GM23338 (cell line): Measurements from ENCODE around the gene DDAH2. TPM values are rescaled to one million over a fixed set of nuclear protein-coding genes. Genes with fewer than 3 reads are reported as not detected.

ENCODE experiments used
- ATAC-seq: fragments of 200-7000 bp; cut with Tn5 transposase; 3 replicates; pipeline ENCODE4 v1.9.1; 2020
- DNase-seq: peaks from one replicate; pipeline ENCODE4 v3.0.0-alpha.2; 2015; ENCODE audit warnings: low spot score
- H2AFZ ChIP-seq: fragments of 200-600 bp; sonication (generic); 2 replicates; pipeline ENCODE4 v1.8.0; 2016; ENCODE audit warnings: antibody characterized with exemption, mild to moderate bottlenecking, moderate library complexity
- H3F3A ChIP-seq: fragments of 200-600 bp; sonication (generic); replicated peaks from 2 replicates; pipeline ENCODE4 v1.8.0; 2017; ENCODE audit warnings: antibody characterized with exemption, mixed run types, low read depth
- H3K27ac ChIP-seq: fragments of 200-600 bp; sonication (generic); 2 replicates; pipeline ENCODE4 v1.6.1; 2016; ENCODE audit warnings: low read depth
- H3K27me3 ChIP-seq: fragments of 200-600 bp; sonication (generic); 2 replicates; pipeline ENCODE4 v1.8.0; 2016; ENCODE audit warnings: mild to moderate bottlenecking, mixed run types, moderate library complexity; ENCODE audit not compliant: insufficient read depth
- H3K36me3 ChIP-seq: fragments of 200-600 bp; sonication (generic); 2 replicates; pipeline ENCODE4 v1.8.0; 2016; ENCODE audit warnings: mild to moderate bottlenecking; ENCODE audit not compliant: insufficient read depth
- H3K4me1 ChIP-seq: fragments of 200-600 bp; sonication (generic); 2 replicates; pipeline ENCODE4 v1.8.0; 2016; ENCODE audit warnings: mild to moderate bottlenecking, moderate library complexity; ENCODE audit not compliant: insufficient read depth
- H3K4me2 ChIP-seq: fragments of 200-600 bp; sonication (generic); 2 replicates; pipeline ENCODE4 v1.7.1; 2017; ENCODE audit warnings: mixed run types
- H3K4me3 ChIP-seq: fragments of 200-600 bp; sonication (generic); 2 replicates; pipeline ENCODE4 v1.6.1; 2016; ENCODE audit warnings: mixed run types
- H3K79me2 ChIP-seq: fragments of 200-600 bp; sonication (generic); replicated peaks from 2 replicates; pipeline ENCODE4 v1.8.0; 2017; ENCODE audit warnings: mild to moderate bottlenecking; ENCODE audit not compliant: insufficient read depth
- H3K9me2 ChIP-seq: fragments of 200-600 bp; sonication (generic); 2 replicates; pipeline ENCODE4 v1.8.0; 2017; ENCODE audit not compliant: insufficient read depth
- H4K20me1 ChIP-seq: fragments of 200-600 bp; sonication (generic); replicated peaks from 2 replicates; pipeline ENCODE4 v1.8.0; 2017; ENCODE audit warnings: mild to moderate bottlenecking; ENCODE audit not compliant: insufficient read depth
- H3K27ac Mint-ChIP-seq: 2 replicates; pipeline ENCODE4 v1.8.0; 2020; ENCODE audit warnings: inconsistent platforms, mild to moderate bottlenecking, moderate library complexity, mixed read lengths
- H3K27me3 Mint-ChIP-seq: 3 replicates; pipeline ENCODE4 v1.8.0; 2022; ENCODE audit warnings: low read depth, mild to moderate bottlenecking, moderate library complexity, mixed read lengths, inconsistent platforms; ENCODE audit not compliant: insufficient read depth, poor library complexity
- H3K36me3 Mint-ChIP-seq: 3 replicates; pipeline ENCODE4 v1.8.0; 2021; ENCODE audit warnings: low read depth, mild to moderate bottlenecking, inconsistent platforms, moderate library complexity, mixed read lengths
- H3K4me1 Mint-ChIP-seq: 3 replicates; pipeline ENCODE4 v1.8.0; 2020; ENCODE audit warnings: mild to moderate bottlenecking, inconsistent platforms, mixed read lengths
- H3K4me3 Mint-ChIP-seq: 3 replicates; pipeline ENCODE4 v1.8.0; 2021; ENCODE audit warnings: moderate library complexity, mild to moderate bottlenecking, inconsistent platforms, mixed read lengths
- H3K9me3 Mint-ChIP-seq: 3 replicates; pipeline ENCODE4 v1.8.0; 2020; ENCODE audit warnings: moderate library complexity, mild to moderate bottlenecking, inconsistent platforms, mixed read lengths
- CREB1 ChIP-seq: fragments of 250-450 bp; sonication (Bioruptor Pico); IDR thresholded peaks from 2 replicates; pipeline ENCODE4 v1.5.0; 2020; ENCODE audit warnings: low read depth, mild to moderate bottlenecking, moderate library complexity
- CTCF ChIP-seq, 2 experiments: fragments of 200-600 bp in 1 of 2; sonication (generic) in 1 of 2; conservative IDR thresholded peaks; 2 replicates each; pipeline versions ENCODE4 v1.5.1 to v1.6.1; 2016 to 2017; ENCODE audit warnings: antibody characterized with exemption in 2 of 2, low read depth in 2 of 2, mild to moderate bottlenecking in 2 of 2, moderate library complexity in 1 of 2
- ETS1 ChIP-seq: IDR thresholded peaks from 2 replicates; pipeline ENCODE4 v1.6.1; 2016; ENCODE audit warnings: antibody characterized with exemption
- EZH2 ChIP-seq: fragments of 200-600 bp; sonication (generic); IDR thresholded peaks from one replicate; pipeline ENCODE4 v1.8.0; 2017; ENCODE audit warnings: antibody characterized with exemption, mild to moderate bottlenecking, low read depth; ENCODE audit not compliant: unreplicated experiment
- EZH2phosphoT487 ChIP-seq: fragments of 200-600 bp; sonication (generic); IDR thresholded peaks from one replicate; pipeline ENCODE4 v1.8.1; 2018; ENCODE audit warnings: antibody characterized with exemption; ENCODE audit not compliant: unreplicated experiment
- JUNB ChIP-seq: IDR thresholded peaks from one replicate; pipeline ENCODE4 v1.6.1; 2016; ENCODE audit warnings: antibody characterized with exemption; ENCODE audit not compliant: unreplicated experiment
- NANOG ChIP-seq: IDR thresholded peaks from 2 replicates; pipeline ENCODE4 v1.6.1; 2016; ENCODE audit warnings: antibody characterized with exemption, borderline replicate concordance
- POLR2AphosphoS5 ChIP-seq: IDR thresholded peaks from 2 replicates; pipeline ENCODE4 v1.6.1; 2016; ENCODE audit warnings: antibody characterized with exemption, low read depth
- REST ChIP-seq: IDR thresholded peaks from one replicate; pipeline ENCODE4 v1.6.1; 2018; ENCODE audit warnings: antibody characterized with exemption; ENCODE audit not compliant: unreplicated experiment
- STAT1 ChIP-seq: IDR thresholded peaks from one replicate; pipeline ENCODE4 v1.6.1; 2016; ENCODE audit warnings: antibody characterized with exemption; ENCODE audit not compliant: unreplicated experiment
- ZNF114 ChIP-seq: fragments of 250-450 bp; sonication (Bioruptor Pico); IDR thresholded peaks from 2 replicates; pipeline ENCODE4 v1.5.0; 2020; ENCODE audit warnings: mild to moderate bottlenecking, moderate library complexity
- ZNF331 ChIP-seq: fragments of 250-450 bp; sonication (Bioruptor Pico); IDR thresholded peaks from 2 replicates; pipeline ENCODE4 v1.5.0; 2020; ENCODE audit warnings: low read depth, mild to moderate bottlenecking, moderate library complexity
- polyA plus RNA-seq: library from polyadenylated mRNA; unstranded; fragments of >200 nt; fragmentation: Nextera tagmentation; extraction: Ambion mirVana; gene quantifications from 2 replicates; pipeline ENCODE4 v1.2.1, GENCODE V29; 2016
- total RNA-seq: library from RNA; depleted of rRNA; stranded (reverse); fragments of >200 nt; shearing (Covaris generic); gene quantifications from 2 replicates; pipeline ENCODE4 v1.2.3, GENCODE V29; 2014

Gene DDAH2
- total and polyA plus RNA-seq, 2 experiments from 2014 or later = 58.7 to 65.1 TPM

- Histone ChIP-seq H2AFZ (no peak overlapping the region), H3K79me2 (no peaks in the 10 kb centered on the region), H3K36me3 (no peaks in the 10 kb centered on the region), H4K20me1 (no peaks in the 10 kb centered on the region), H3K27me3 (no peaks in the 10 kb centered on the region), H3K4me3 (no peak overlapping the region), H3K4me1 (peaks cover 14% of the 10 kb centered on the region), H3K4me2 (no peak overlapping the region), H3K27ac (no peak overlapping the region), H3F3A (no peaks in the 10 kb centered on the region), H3K9me2 (no peaks in the 10 kb centered on the region)
- Mint-ChIP-seq H3K27me3 (peaks cover 20% of the 10 kb centered on the region), H3K27ac (no peak overlapping the region), H3K36me3 (peaks cover 15% of the 10 kb centered on the region), H3K4me1 (peaks cover 20% of the 10 kb centered on the region), H3K4me3 (no peak overlapping the region), H3K9me3 (no peaks in the 10 kb centered on the region; the same call in 2 of the 3 replicates)
- DNase-seq (no peak), ATAC-seq (no peak)
- TF ChIP-seq ZNF114 (CRISPR knock-in tag) = no peak
- TF ChIP-seq JUNB = no peak
- TF ChIP-seq CREB1 (CRISPR knock-in tag) = no peak
- no peak for TF ChIP-seq REST
- TF ChIP-seq EZH2phosphoT487 = no peak
- no peak for TF ChIP-seq EZH2
- TF ChIP-seq ZNF331 (CRISPR knock-in tag) = no peak
- no peak for TF ChIP-seq ETS1
- TF ChIP-seq POLR2AphosphoS5 = no peak
- no peak for TF ChIP-seq NANOG
- TF ChIP-seq CTCF (conservative IDR thresholded peaks at IDR 0.05; ENCODE audit: low read depth in 2 of 2) = no peak
- TF ChIP-seq STAT1 = no peak
Measured at GRCh38 chr6:31722173-31722572, 6.9 kb downstream of the DDAH2 start.
